HG02759 (cell line): ENCODE data around the gene PPP6R2.

Source experiments
- ATAC-seq: cut with Tn5 transposase; IDR thresholded peaks from one replicate; pipeline ENCODE4 v1.9.1; 2021; ENCODE audit warnings: mild to moderate bottlenecking, moderate library complexity; ENCODE audit not compliant: unreplicated experiment

Gene PPP6R2

GRCh38 chr22:50443197-50443596 is 100.1 kb downstream of the PPP6R2 start:
- ATAC-seq, result no peak

GRCh38 chr22:50443801-50444625 is 100.9 kb downstream of the PPP6R2 start:
- no peak for ATAC-seq

- ATAC-seq, result no peak
Observed at GRCh38 chr22:50444663-50445062, 101.5 kb downstream of the PPP6R2 start.

- ATAC-seq, result no peak
Observed at GRCh38 chr22:50445071-50445879, 102.1 kb downstream of the PPP6R2 start.

GRCh38 chr22:50445880-50446707 is 103.0 kb downstream of the PPP6R2 start:
- no peak for ATAC-seq

GRCh38 chr22:50446708-50447575 is 103.8 kb downstream of the PPP6R2 start:
- no peak for ATAC-seq

- no peak for ATAC-seq
Observed at GRCh38 chr22:50447576-50448551, 104.7 kb downstream of the PPP6R2 start.

GRCh38 chr22:50452649-50453048 is 109.5 kb downstream of the PPP6R2 start:
- no peak for ATAC-seq

GRCh38 chr22:50454556-50455075 is 111.5 kb downstream of the PPP6R2 start:
- ATAC-seq, result no peak

- no peak for ATAC-seq
Observed at GRCh38 chr22:50455201-50455600, 112.1 kb downstream of the PPP6R2 start.

GRCh38 chr22:50456026-50456425 is 112.9 kb downstream of the PPP6R2 start:
- no peak for ATAC-seq

- no peak for ATAC-seq
Observed at GRCh38 chr22:50456466-50457234, 113.5 kb downstream of the PPP6R2 start.

GRCh38 chr22:50459016-50459415 is 115.9 kb downstream of the PPP6R2 start:
- ATAC-seq, result no peak

- ATAC-seq, result no peak
Observed at GRCh38 chr22:50459496-50460140, 116.5 kb downstream of the PPP6R2 start.

GRCh38 chr22:50460938-50461337 is 117.8 kb downstream of the PPP6R2 start:
- ATAC-seq, result no peak

- no peak for ATAC-seq
Observed at GRCh38 chr22:50461536-50461935, 118.4 kb downstream of the PPP6R2 start.

GRCh38 chr22:50461979-50462540 is 118.9 kb downstream of the PPP6R2 start:
- ATAC-seq, result no peak
